Measurements from ENCODE around the gene GGTLC2.

DNA sequence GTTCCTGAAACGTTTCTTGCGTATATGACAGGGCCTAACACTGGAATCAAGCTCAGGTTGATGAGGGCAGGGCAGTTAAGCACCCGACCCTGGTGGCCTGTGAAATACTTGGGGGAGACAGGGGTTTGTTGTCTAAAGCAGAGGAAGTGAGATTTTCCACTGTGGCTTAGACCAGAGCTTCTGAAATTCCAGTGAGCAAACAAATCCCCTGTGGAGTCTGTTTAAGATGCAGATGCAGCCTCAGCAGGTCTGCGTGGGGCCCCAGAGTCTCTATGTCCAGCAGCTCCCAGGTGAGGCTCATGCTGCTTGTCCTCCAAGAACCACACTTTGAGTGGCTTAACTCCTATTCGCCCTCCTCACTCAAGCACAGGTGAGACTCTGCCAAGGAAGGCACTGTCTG lies 46.3 kb upstream of the GGTLC2 start:
- TF ChIP-seq, protein P1, sequence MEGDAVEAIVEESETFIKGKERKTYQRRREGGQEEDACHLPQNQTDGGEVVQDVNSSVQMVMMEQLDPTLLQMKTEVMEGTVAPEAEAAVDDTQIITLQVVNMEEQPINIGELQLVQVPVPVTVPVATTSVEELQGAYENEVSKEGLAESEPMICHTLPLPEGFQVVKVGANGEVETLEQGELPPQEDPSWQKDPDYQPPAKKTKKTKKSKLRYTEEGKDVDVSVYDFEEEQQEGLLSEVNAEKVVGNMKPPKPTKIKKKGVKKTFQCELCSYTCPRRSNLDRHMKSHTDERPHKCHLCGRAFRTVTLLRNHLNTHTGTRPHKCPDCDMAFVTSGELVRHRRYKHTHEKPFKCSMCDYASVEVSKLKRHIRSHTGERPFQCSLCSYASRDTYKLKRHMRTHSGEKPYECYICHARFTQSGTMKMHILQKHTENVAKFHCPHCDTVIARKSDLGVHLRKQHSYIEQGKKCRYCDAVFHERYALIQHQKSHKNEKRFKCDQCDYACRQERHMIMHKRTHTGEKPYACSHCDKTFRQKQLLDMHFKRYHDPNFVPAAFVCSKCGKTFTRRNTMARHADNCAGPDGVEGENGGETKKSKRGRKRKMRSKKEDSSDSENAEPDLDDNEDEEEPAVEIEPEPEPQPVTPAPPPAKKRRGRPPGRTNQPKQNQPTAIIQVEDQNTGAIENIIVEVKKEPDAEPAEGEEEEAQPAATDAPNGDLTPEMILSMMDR (conservative IDR thresholded peaks at IDR 0.05; ENCODE audit: low read depth, low read length) = no peak
- no peak for TF ChIP-seq EZH2 (IDR thresholded peaks at IDR 0.05; ENCODE audit: borderline replicate concordance, low read depth, low read length, poor library complexity, severe bottlenecking)

Measured in A673 (cell line).